ENCODE results near the gene CLMN. TPM values are rescaled to one million over a fixed set of nuclear protein-coding genes. Genes with fewer than 3 reads are reported as not detected.
A peak's percentile ranks its signal among the peaks of the same experiment; 100 is the strongest.

The CLMN gene
- total RNA-seq, 5 donors from 2014 or later (not counting 1 experiment from before 2014, with no cell fraction given): 0.68 to 2.2 (median 0.99) TPM

GRCh38 chr14:95314609-95315008 lies 5.1 kb downstream of the CLMN start:
- H3K4me3 Mint-ChIP-seq: no peak overlapping the region
- H3K36me3 Mint-ChIP-seq: no peaks in the 10 kb centered on the region
- Histone ChIP-seq H3K4me3 (ENCODE audit: control insufficient read depth in 1 of 2, extremely low read depth in 1 of 2, low read length in 1 of 2) (no peak overlapping the region), H3K36me3 (ENCODE audit: control insufficient read depth in 2 of 2, extremely low read depth in 1 of 2, insufficient read depth in 1 of 2, low read length in 1 of 2) (no peaks in the 10 kb centered on the region), H3K4me1 (ENCODE audit: control insufficient read depth in 1 of 2, extremely low read depth in 1 of 2, insufficient read depth in 2 of 2, low read length in 2 of 2) (peaks cover 0 to 12% of the 10 kb centered on the region in 2 experiments), H3K27ac (ENCODE audit: low read length) (no peak overlapping the region), H3K27me3 (replicated peaks in 1 of 2; ENCODE audit: control insufficient read depth in 2 of 2, extremely low read depth in 1 of 2, insufficient read depth in 2 of 2, low read length in 1 of 2) (peaks cover 2 to 57% of the 10 kb centered on the region in 2 experiments), H3K9me3 (no peaks in the 10 kb centered on the region)
- H3K4me1 Mint-ChIP-seq: peaks cover 10 to 15% (median 11%) of the 10 kb centered on the region in 3 donors
- WGBS (ENCODE audit: insufficient coverage): 54% methylated on average over 2 of the region's 6 CpGs
- CTCF ChIA-PET: no interaction called here
- peaks cover 10 to 17% of the 10 kb centered on the region in 2 donors for H3K27me3 Mint-ChIP-seq
- POLR2A ChIA-PET: no interaction called here
- no peak for ATAC-seq (replicated peaks in 1 of 4)
- H3K9me3 Mint-ChIP-seq: no peaks in the 10 kb centered on the region
- no peak for DNase-seq
- no peak overlapping the region for H3K27ac Mint-ChIP-seq

DNA sequence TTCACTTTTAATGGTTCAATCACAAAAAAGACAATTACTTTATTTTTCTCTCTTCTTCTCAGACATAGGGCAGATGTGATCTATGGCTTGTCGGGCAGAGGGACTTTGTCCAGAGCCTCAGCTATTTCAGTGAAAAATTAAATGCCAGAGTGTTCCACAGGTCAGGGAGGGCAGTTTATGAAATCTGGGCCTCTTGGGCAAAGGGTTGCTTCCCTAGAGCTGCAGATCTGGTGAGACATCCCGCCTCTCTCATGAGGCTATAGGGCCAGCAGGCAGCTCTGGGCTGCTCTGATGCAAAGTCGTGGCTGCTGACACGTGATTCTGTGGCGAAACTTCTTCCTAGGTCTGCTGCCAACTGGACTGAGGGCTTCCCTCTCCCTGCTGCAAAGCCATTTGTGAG lies 6.0 kb downstream of the CLMN start:
- Histone ChIP-seq H3K36me3 (ENCODE audit: control insufficient read depth in 2 of 2, extremely low read depth in 1 of 2, insufficient read depth in 1 of 2, low read length in 1 of 2) (no peaks in the 10 kb centered on the region), H3K4me1 (ENCODE audit: control insufficient read depth in 1 of 2, extremely low read depth in 1 of 2, insufficient read depth in 2 of 2, low read length in 2 of 2) (peaks cover 0 to 4% of the 10 kb centered on the region in 2 experiments), H3K27me3 (replicated peaks in 1 of 2; ENCODE audit: control insufficient read depth in 2 of 2, extremely low read depth in 1 of 2, insufficient read depth in 2 of 2, low read length in 1 of 2) (peaks cover 2 to 51% of the 10 kb centered on the region in 2 experiments), H3K4me3 (ENCODE audit: control insufficient read depth in 1 of 2, extremely low read depth in 1 of 2, low read length in 1 of 2) (no peak overlapping the region), H3K27ac (ENCODE audit: low read length) (no peak overlapping the region), H3K9me3 (no peaks in the 10 kb centered on the region)
- 67% methylated on average over 4 of the region's 5 CpGs for WGBS (ENCODE audit: insufficient coverage)
- Mint-ChIP-seq H3K4me3 (no peak overlapping the region), H3K9me3 (no peaks in the 10 kb centered on the region), H3K27ac (no peak overlapping the region), H3K27me3 (peaks cover 10 to 13% of the 10 kb centered on the region in 2 donors), H3K4me1 (peaks cover 5 to 9% (median 7%) of the 10 kb centered on the region in 3 donors), H3K36me3 (no peaks in the 10 kb centered on the region)
- ChIA-PET CTCF (interaction anchor here in 1 of 2 donors (0.7 kb wide), 1 partner anchor 9 kb away, joined by 3 read pairs; no protein-coding TSS in a partner anchor), POLR2A (interaction anchor here in 1 of 2 donors (0.6 kb wide), 1 partner anchor 495 kb away, joined by 4 read pairs; no protein-coding TSS in a partner anchor)
- DNase-seq: peak in 1 of 35 experiments; percentile 21
- ATAC-seq (replicated peaks in 1 of 4): no peak

GRCh38 chr14:95313190-95313589 lies 6.5 kb downstream of the CLMN start:
- 100% methylated on average over 2 of the region's 2 CpGs for WGBS (ENCODE audit: insufficient coverage)
- ATAC-seq (replicated peaks in 1 of 4): no peak

GRCh38 chr14:95312311-95312710 lies 7.4 kb downstream of the CLMN start:
- ChIA-PET POLR2A (no interaction called here), CTCF (no interaction called here)
- 65% methylated on average over 3 of the region's 6 CpGs for WGBS (ENCODE audit: insufficient coverage)
- Histone ChIP-seq H3K36me3 (ENCODE audit: control insufficient read depth in 2 of 2, extremely low read depth in 1 of 2, insufficient read depth in 1 of 2, low read length in 1 of 2) (no peaks in the 10 kb centered on the region), H3K4me3 (ENCODE audit: control insufficient read depth in 1 of 2, extremely low read depth in 1 of 2, low read length in 1 of 2) (no peak overlapping the region), H3K27ac (ENCODE audit: low read length) (no peak overlapping the region), H3K4me1 (ENCODE audit: control insufficient read depth in 1 of 2, extremely low read depth in 1 of 2, insufficient read depth in 2 of 2, low read length in 2 of 2) (no peaks in the 10 kb centered on the region), H3K9me3 (no peaks in the 10 kb centered on the region), H3K27me3 (replicated peaks in 1 of 2; ENCODE audit: control insufficient read depth in 2 of 2, extremely low read depth in 1 of 2, insufficient read depth in 2 of 2, low read length in 1 of 2) (peaks cover 0 to 50% of the 10 kb centered on the region in 2 experiments)
- no peaks in the 10 kb centered on the region for H3K4me1 Mint-ChIP-seq
- DNase-seq (no peak), ATAC-seq (replicated peaks in 1 of 4) (no peak)
- no peaks in the 10 kb centered on the region for H3K9me3 Mint-ChIP-seq
- peaks cover 7 to 9% of the 10 kb centered on the region in 2 donors for H3K27me3 Mint-ChIP-seq
- no peak overlapping the region for H3K4me3 Mint-ChIP-seq
- H3K27ac Mint-ChIP-seq: no peak overlapping the region
- H3K36me3 Mint-ChIP-seq: no peaks in the 10 kb centered on the region

More at GRCh38 chr14:95313190-95313589, 6.5 kb downstream of the CLMN start:
- peaks cover 9 to 10% of the 10 kb centered on the region in 2 donors for H3K27me3 Mint-ChIP-seq
- no peaks in the 10 kb centered on the region for H3K36me3 Mint-ChIP-seq
- no peaks in the 10 kb centered on the region for H3K9me3 ChIP-seq
- no peak for DNase-seq
- POLR2A ChIA-PET: interaction anchor here in 1 of 2 donors (0.6 kb wide), 1 partner anchor 495 kb away, joined by 4 read pairs; no protein-coding TSS in a partner anchor
- H3K27ac Mint-ChIP-seq: no peak overlapping the region
- H3K36me3 ChIP-seq (ENCODE audit: control insufficient read depth in 2 of 2, extremely low read depth in 1 of 2, insufficient read depth in 1 of 2, low read length in 1 of 2): no peaks in the 10 kb centered on the region
- H3K27ac ChIP-seq (ENCODE audit: low read length): no peak overlapping the region
- peaks cover under 1 to 48% of the 10 kb centered on the region in 2 experiments for H3K27me3 ChIP-seq (replicated peaks in 1 of 2; ENCODE audit: control insufficient read depth in 2 of 2, extremely low read depth in 1 of 2, insufficient read depth in 2 of 2, low read length in 1 of 2)
- CTCF ChIA-PET: no interaction called here
- no peaks in the 10 kb centered on the region for H3K9me3 Mint-ChIP-seq
- H3K4me3 ChIP-seq (ENCODE audit: control insufficient read depth in 1 of 2, extremely low read depth in 1 of 2, low read length in 1 of 2): no peak overlapping the region
- H3K4me1 ChIP-seq (ENCODE audit: control insufficient read depth in 1 of 2, extremely low read depth in 1 of 2, insufficient read depth in 2 of 2, low read length in 2 of 2): no peaks in the 10 kb centered on the region
- H3K4me3 Mint-ChIP-seq: no peak overlapping the region
- H3K4me1 Mint-ChIP-seq: peaks cover 2 to 4% (median 2%) of the 10 kb centered on the region in 3 donors

DNA sequence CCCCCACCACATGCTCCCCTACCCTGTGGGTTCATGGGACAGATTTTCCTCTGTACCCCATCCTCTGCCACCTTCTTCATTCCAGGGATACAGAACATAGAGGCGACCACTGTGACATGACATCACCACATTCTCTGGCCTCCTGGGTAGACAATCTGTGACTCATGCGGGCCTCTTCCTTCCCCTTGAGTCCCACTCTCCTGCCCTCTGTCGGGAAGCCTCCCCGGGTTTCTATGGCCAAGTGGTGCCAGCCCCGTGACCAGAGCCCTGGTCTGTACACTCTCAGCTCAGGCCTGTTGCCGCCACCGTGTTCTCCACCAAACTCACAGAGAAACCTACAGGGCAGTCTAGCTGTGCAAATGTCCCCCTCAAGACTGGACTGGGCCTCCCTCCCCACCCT lies 8.0 kb downstream of the CLMN start:
- WGBS (ENCODE audit: insufficient coverage): 80% methylated on average over 7 of the region's 7 CpGs
- no peaks in the 10 kb centered on the region for H3K9me3 ChIP-seq
- Mint-ChIP-seq H3K36me3 (no peaks in the 10 kb centered on the region), H3K4me3 (no peak overlapping the region), H3K4me1 (no peaks in the 10 kb centered on the region), H3K9me3 (no peaks in the 10 kb centered on the region), H3K27ac (no peak overlapping the region), H3K27me3 (peaks cover 6 to 7% of the 10 kb centered on the region in 2 donors)
- no peak overlapping the region for H3K27ac ChIP-seq (ENCODE audit: low read length)
- DNase-seq: no peak
- POLR2A ChIA-PET: no interaction called here
- no peaks in the 10 kb centered on the region for H3K36me3 ChIP-seq (ENCODE audit: control insufficient read depth in 2 of 2, extremely low read depth in 1 of 2, insufficient read depth in 1 of 2, low read length in 1 of 2)
- ATAC-seq (replicated peaks in 1 of 4): no peak
- peaks cover 0 to 45% of the 10 kb centered on the region in 2 experiments for H3K27me3 ChIP-seq (replicated peaks in 1 of 2; ENCODE audit: control insufficient read depth in 2 of 2, extremely low read depth in 1 of 2, insufficient read depth in 2 of 2, low read length in 1 of 2)
- CTCF ChIA-PET: no interaction called here
- H3K4me3 ChIP-seq (ENCODE audit: control insufficient read depth in 1 of 2, extremely low read depth in 1 of 2, low read length in 1 of 2): no peak overlapping the region
- no peaks in the 10 kb centered on the region for H3K4me1 ChIP-seq (ENCODE audit: control insufficient read depth in 1 of 2, extremely low read depth in 1 of 2, insufficient read depth in 2 of 2, low read length in 2 of 2)

DNA sequence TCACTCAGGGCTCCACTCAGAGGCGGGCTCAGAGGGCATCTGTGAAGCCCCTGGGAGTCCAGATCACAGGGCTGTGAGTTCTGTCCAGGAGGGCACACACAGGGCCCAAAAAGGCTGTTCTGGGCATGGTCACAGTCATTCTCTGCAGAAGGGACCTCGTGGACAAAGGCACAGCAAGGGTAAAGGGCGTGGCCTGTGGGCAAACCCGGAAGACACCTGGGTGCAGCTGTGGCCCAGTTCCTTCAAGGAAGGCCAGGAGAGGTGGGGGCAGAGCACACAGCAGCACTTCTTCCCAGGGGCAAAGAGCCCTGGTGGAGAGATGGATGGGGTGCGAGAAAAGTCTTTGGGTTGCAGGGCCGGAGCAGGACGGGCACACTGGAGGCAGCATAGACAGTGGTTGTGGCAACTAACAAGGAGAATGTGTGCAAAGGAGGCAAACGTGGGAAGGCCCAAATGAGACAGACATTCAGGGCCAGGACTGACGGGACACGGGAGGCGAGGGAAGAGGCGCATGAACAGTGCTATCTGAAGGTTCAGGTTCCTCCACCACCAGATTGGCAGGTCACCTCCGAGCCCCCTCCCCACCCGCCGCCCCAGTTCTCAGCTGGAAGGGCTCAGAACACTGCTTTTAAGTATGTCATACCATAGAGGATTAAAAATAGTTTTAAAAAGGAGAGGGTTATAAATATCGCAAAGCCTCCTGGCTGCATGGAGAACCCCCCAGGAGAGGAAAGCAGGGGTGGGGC lies 8.9 kb downstream of the CLMN start:
- ATAC-seq (replicated peaks in 1 of 4) (no peak), DNase-seq (no peak)
- 77% methylated on average over 13 of the region's 16 CpGs for WGBS (ENCODE audit: insufficient coverage)
- Histone ChIP-seq H3K27me3 (replicated peaks in 1 of 2; ENCODE audit: control insufficient read depth in 2 of 2, extremely low read depth in 1 of 2, insufficient read depth in 2 of 2, low read length in 1 of 2) (peaks cover 0 to 38% of the 10 kb centered on the region in 2 experiments), H3K9me3 (no peaks in the 10 kb centered on the region), H3K36me3 (ENCODE audit: control insufficient read depth in 2 of 2, extremely low read depth in 1 of 2, insufficient read depth in 1 of 2, low read length in 1 of 2) (no peaks in the 10 kb centered on the region), H3K4me1 (ENCODE audit: control insufficient read depth in 1 of 2, extremely low read depth in 1 of 2, insufficient read depth in 2 of 2, low read length in 2 of 2) (no peaks in the 10 kb centered on the region), H3K4me3 (ENCODE audit: control insufficient read depth in 1 of 2, extremely low read depth in 1 of 2, low read length in 1 of 2) (no peak overlapping the region), H3K27ac (ENCODE audit: low read length) (no peak overlapping the region)
- H3K27ac Mint-ChIP-seq: no peak overlapping the region
- no peak overlapping the region for H3K4me3 Mint-ChIP-seq
- no peaks in the 10 kb centered on the region for H3K4me1 Mint-ChIP-seq
- H3K27me3 Mint-ChIP-seq: peaks cover 5 to 6% of the 10 kb centered on the region in 2 donors
- POLR2A ChIA-PET: no interaction called here
- CTCF ChIA-PET: no interaction called here
- no peaks in the 10 kb centered on the region for H3K9me3 Mint-ChIP-seq
- no peaks in the 10 kb centered on the region for H3K36me3 Mint-ChIP-seq

Measured in T-cell (primary cell).